Measurements from ENCODE around the gene RIIAD1. TPM values are rescaled to one million over a fixed set of nuclear protein-coding genes. Genes with fewer than 3 reads are reported as not detected.
A peak's percentile ranks its signal among the peaks of the same experiment; 100 is the strongest.

Gene RIIAD1
- total and polyA plus RNA-seq, 2 donors (not counting 3 experiments of a cell fraction or from before 2014, with no cell fraction given): not detected

DNA sequence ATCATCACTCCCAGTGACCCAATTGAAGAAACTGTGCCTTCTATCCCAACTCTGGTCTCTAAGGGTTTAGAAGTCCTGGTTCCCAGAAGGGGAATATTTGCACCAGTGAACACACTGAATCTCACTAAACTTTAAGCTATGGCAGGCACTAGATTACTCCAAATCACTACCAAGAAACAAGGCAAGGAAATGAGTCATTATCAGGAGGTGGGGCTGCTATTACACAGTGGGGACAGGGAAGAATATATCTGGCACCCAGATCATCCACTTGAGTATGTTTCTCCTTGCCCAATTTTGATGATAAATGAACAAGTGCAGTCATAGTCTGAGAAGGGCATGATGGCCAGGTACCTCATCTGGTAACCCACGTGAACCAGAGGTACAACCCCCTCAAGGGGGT, 35.0 kb downstream of the RIIAD1 start:
- Histone ChIP-seq H4K20me1 (replicated peaks; ENCODE audit: control insufficient read depth, extremely low read depth, insufficient read depth, low read length) (no peaks in the 10 kb centered on the region), H2AFZ (ENCODE audit: low read depth, low read length) (no peak overlapping the region), H3K4me3 (replicated peaks in 1 of 3; ENCODE audit: insufficient read depth in 1 of 3, low read depth in 1 of 3, low read length in 3 of 3) (no peak overlapping the region), H3K4me2 (ENCODE audit: insufficient read depth, low read length) (no peak overlapping the region), H3K27me3 (ENCODE audit: control insufficient read depth in 2 of 2, insufficient read depth in 2 of 2, low read length in 2 of 2) (no peaks in the 10 kb centered on the region), H3K9me3 (replicated peaks; ENCODE audit: control insufficient read depth, insufficient read depth, low read length) (no peaks in the 10 kb centered on the region), H3K27ac (ENCODE audit: insufficient read depth, low read depth, low read length) (peak overlapping the region; percentile 19), H3K4me1 (ENCODE audit: control insufficient read depth, extremely low read depth, insufficient read depth, low read length) (peaks cover 10% of the 10 kb centered on the region), H3K9me1 (replicated peaks; ENCODE audit: control insufficient read depth, extremely low read depth, insufficient read depth, low read length) (no peaks in the 10 kb centered on the region), H3K36me3 (ENCODE audit: control insufficient read depth in 2 of 2, extremely low read depth in 1 of 2, insufficient read depth in 2 of 2, low read length in 2 of 2) (peaks cover 0 to 16% of the 10 kb centered on the region in 2 experiments), H3K9ac (replicated peaks; ENCODE audit: extremely low read depth, insufficient read depth, low read length) (no peak overlapping the region), H3K79me2 (ENCODE audit: control insufficient read depth, insufficient read depth, low read length) (no peaks in the 10 kb centered on the region)
- intact Hi-C loops (cut with micrococcal nuclease) (no loop called here), dilution Hi-C loops (cut with MboI; ENCODE audit: extremely low pct_ligation_motif_present, low sequenced_read_pairs) (no loop called here)
- FAIRE-seq (peak; percentile 87), DNase-seq (ENCODE audit: low read depth, low spot score) (peak; percentile 42)
- no peak for TF ChIP-seq GATA2 (IDR thresholded peaks at IDR 0.05; ENCODE audit: insufficient read depth, insufficient read length, low read depth, low read length)
- peak; percentile 69 for TF ChIP-seq JUN (IDR thresholded peaks at IDR 0.05; ENCODE audit: borderline replicate concordance, insufficient read depth, insufficient read length, low read depth)
- no peak for TF ChIP-seq MYC (IDR thresholded peaks at IDR 0.05; ENCODE audit: low read depth, low read length)
- TF ChIP-seq FOS (IDR thresholded peaks at IDR 0.05; ENCODE audit: borderline replicate concordance, insufficient read depth, low read length): peak; percentile 75
- no peak for TF ChIP-seq POLR2A (IDR thresholded peaks at IDR 0.05; ENCODE audit: low read depth, low read length)
- no peak for TF ChIP-seq CTCF (IDR thresholded peaks at IDR 0.05; ENCODE audit: extremely low read depth in 1 of 2, insufficient read depth in 1 of 2, low read depth in 1 of 2, low read length in 2 of 2)
- BruUV-seq (replicated peaks): no TSS peak
- ChIA-PET CTCF (interaction anchor here (1.0 to 1.4 kb wide), 6 partner anchors 17 to 234 kb away, joined by 3 to 6 read pairs (median 3); no protein-coding TSS in a partner anchor), POLR2A (no interaction called here)

GRCh38 chr1:151759241-151759640, 37.9 kb downstream of the RIIAD1 start:
- ChIA-PET POLR2A (interaction anchor here (0.7 kb wide), 1 partner anchor 119 kb away, joined by 4 read pairs; no protein-coding TSS in a partner anchor), CTCF (no interaction called here)
- Histone ChIP-seq H3K4me2 (ENCODE audit: insufficient read depth, low read length) (no peak overlapping the region), H3K27ac (ENCODE audit: insufficient read depth, low read depth, low read length) (no peak overlapping the region), H2AFZ (ENCODE audit: low read depth, low read length) (no peak overlapping the region), H4K20me1 (replicated peaks; ENCODE audit: control insufficient read depth, extremely low read depth, insufficient read depth, low read length) (no peaks in the 10 kb centered on the region), H3K79me2 (ENCODE audit: control insufficient read depth, insufficient read depth, low read length) (peaks cover 7% of the 10 kb centered on the region), H3K9me3 (replicated peaks; ENCODE audit: control insufficient read depth, insufficient read depth, low read length) (no peaks in the 10 kb centered on the region), H3K27me3 (ENCODE audit: control insufficient read depth in 2 of 2, insufficient read depth in 2 of 2, low read length in 2 of 2) (no peaks in the 10 kb centered on the region), H3K9ac (replicated peaks; ENCODE audit: extremely low read depth, insufficient read depth, low read length) (no peak overlapping the region), H3K4me1 (ENCODE audit: control insufficient read depth, extremely low read depth, insufficient read depth, low read length) (peaks cover 21% of the 10 kb centered on the region), H3K9me1 (replicated peaks; ENCODE audit: control insufficient read depth, extremely low read depth, insufficient read depth, low read length) (no peaks in the 10 kb centered on the region), H3K36me3 (ENCODE audit: control insufficient read depth in 2 of 2, extremely low read depth in 1 of 2, insufficient read depth in 2 of 2, low read length in 2 of 2) (peaks cover 4 to 20% of the 10 kb centered on the region in 2 experiments), H3K4me3 (replicated peaks in 1 of 3; ENCODE audit: insufficient read depth in 1 of 3, low read depth in 1 of 3, low read length in 3 of 3) (no peak overlapping the region)
- intact Hi-C loops (cut with micrococcal nuclease) (no loop called here), dilution Hi-C loops (cut with MboI; ENCODE audit: extremely low pct_ligation_motif_present, low sequenced_read_pairs) (no loop called here)
- BruUV-seq (replicated peaks): no TSS peak
- TF ChIP-seq EZH2 (IDR thresholded peaks at IDR 0.05; ENCODE audit: borderline replicate concordance, low read depth, low read length, severe bottlenecking) (no peak), POLR2A (IDR thresholded peaks at IDR 0.05; ENCODE audit: low read depth, low read length) (no peak), CTCF (IDR thresholded peaks at IDR 0.05; ENCODE audit: extremely low read depth in 1 of 2, insufficient read depth in 1 of 2, low read depth in 1 of 2, low read length in 2 of 2) (no peak), MYC (IDR thresholded peaks at IDR 0.05; ENCODE audit: low read depth, low read length) (no peak), GATA2 (IDR thresholded peaks at IDR 0.05; ENCODE audit: insufficient read depth, insufficient read length, low read depth, low read length) (no peak), JUN (IDR thresholded peaks at IDR 0.05; ENCODE audit: borderline replicate concordance, insufficient read depth, insufficient read length, low read depth) (no peak), FOS (IDR thresholded peaks at IDR 0.05; ENCODE audit: borderline replicate concordance, insufficient read depth, low read length) (no peak), POLR2AphosphoS5 (IDR thresholded peaks at IDR 0.05; ENCODE audit: insufficient read depth, low read depth, low read length) (no peak)
- TF ChIP-seq, protein P1, sequence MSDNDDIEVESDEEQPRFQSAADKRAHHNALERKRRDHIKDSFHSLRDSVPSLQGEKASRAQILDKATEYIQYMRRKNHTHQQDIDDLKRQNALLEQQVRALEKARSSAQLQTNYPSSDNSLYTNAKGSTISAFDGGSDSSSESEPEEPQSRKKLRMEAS (IDR thresholded peaks at IDR 0.05; ENCODE audit: insufficient read depth, insufficient read length): no peak
- FAIRE-seq (no peak), DNase-seq (ENCODE audit: low read depth, low spot score) (no peak)
